SK-N-SH (cell line): Measurements from ENCODE around the gene SIGLEC6. TPM values are rescaled to one million over a fixed set of nuclear protein-coding genes. Genes with fewer than 3 reads are reported as not detected.

ENCODE experiments used
- CTCF ChIA-PET: fragments of 300-600, 350-600 bp; formaldehyde crosslinking; extraction: SDS; loops from one replicate; lab custom pipeline; 2021; lab: Yijun Ruan, JAX
- POLR2A ChIA-PET: fragments of 350-600 bp; sonication (Branson Sonifier 250); formaldehyde crosslinking; extraction: SDS; loops from one replicate; lab custom pipeline; 2020; ENCODE audit warnings: antibody characterized with exemption, inconsistent platforms; lab: Yijun Ruan, JAX
- DNase-seq: peaks from one replicate; pipeline ENCODE4 v3.0.0; 2012
- H2AFZ ChIP-seq: fragments of 200-600 bp; sonication (generic); 2 replicates; pipeline ENCODE4 v1.8.1; 2016; ENCODE audit warnings: antibody characterized with exemption, mild to moderate bottlenecking, low read depth
- H3F3A ChIP-seq: fragments of 200-600 bp; sonication (generic); replicated peaks from 2 replicates; pipeline ENCODE3; 2016; ENCODE audit warnings: antibody characterized with exemption, mild to moderate bottlenecking; ENCODE audit not compliant: insufficient read depth
- H3K27ac ChIP-seq, 2 experiments: fragments of 200-500 bp in 1 of 2; fragments of 200-600 bp in 1 of 2; sonication (Bioruptor generic) in 1 of 2; sonication (generic), shearing (Covaris generic) in 1 of 2; 2 replicates each; pipeline versions ENCODE4 v1.5.1 to v1.6.1; 2014 to 2016; ENCODE audit warnings: low read depth in 2 of 2, inconsistent platforms in 1 of 2, low read length in 1 of 2, mild to moderate bottlenecking in 1 of 2, mixed read lengths in 1 of 2
- H3K27me3 ChIP-seq: fragments of 200-600 bp; sonication (generic), shearing (Covaris generic); 2 replicates; pipeline ENCODE4 v1.6.1; 2016; ENCODE audit warnings: mixed run types; ENCODE audit not compliant: insufficient read depth
- H3K36me3 ChIP-seq, 2 experiments: fragments of 200-500 bp in 1 of 2; fragments of 200-600 bp in 1 of 2; sonication (Bioruptor generic) in 1 of 2; sonication (generic) in 1 of 2; replicated peaks in 1 of 2; 2 replicates each; pipeline versions ENCODE3 to v1.5.1; 2014 to 2016; ENCODE audit warnings: low read length in 1 of 2, mild to moderate bottlenecking in 1 of 2; ENCODE audit not compliant: insufficient read depth in 2 of 2, control insufficient read depth in 1 of 2
- H3K4me1 ChIP-seq, 2 experiments: fragments of 200-500 bp in 1 of 2; fragments of 200-600 bp in 1 of 2; sonication (Bioruptor generic) in 1 of 2; sonication (generic), shearing (Covaris generic) in 1 of 2; 2 replicates each; pipeline versions ENCODE4 v1.5.1 to v1.6.1; 2014 to 2016; ENCODE audit warnings: low read depth in 1 of 2, low read length in 1 of 2, mixed run types in 1 of 2; ENCODE audit not compliant: insufficient read depth in 2 of 2, control insufficient read depth in 1 of 2
- H3K4me2 ChIP-seq: fragments of 200-600 bp; sonication (generic), shearing (Covaris generic); 2 replicates; pipeline ENCODE4 v1.6.1; 2017; ENCODE audit warnings: mixed run types
- H3K4me3 ChIP-seq, 2 experiments: fragments of 200-500 bp in 1 of 2; fragments of 200-600 bp in 1 of 2; sonication (Bioruptor generic) in 1 of 2; sonication (generic), shearing (Covaris generic) in 1 of 2; 2 replicates each; pipeline versions ENCODE4 v1.5.1 to v1.8.1; 2014 to 2016; ENCODE audit warnings: low read depth in 2 of 2, inconsistent platforms in 1 of 2, low read length in 1 of 2, mild to moderate bottlenecking in 1 of 2, mixed read lengths in 1 of 2, moderate library complexity in 1 of 2
- H3K79me2 ChIP-seq: fragments of 200-600 bp; sonication (generic); 2 replicates; pipeline ENCODE4 v1.8.1; 2017; ENCODE audit warnings: mild to moderate bottlenecking; ENCODE audit not compliant: insufficient read depth
- H3K9ac ChIP-seq: fragments of 200-600 bp; sonication (generic); 2 replicates; pipeline ENCODE4 v1.6.1; 2017; ENCODE audit warnings: mixed run types
- H3K9me2 ChIP-seq: fragments of 200-600 bp; sonication (generic); 2 replicates; pipeline ENCODE4 v1.6.1; 2017; ENCODE audit warnings: mixed run types
- H3K9me3 ChIP-seq: fragments of 200-600 bp; sonication (generic); 2 replicates; pipeline ENCODE4 v1.6.1; 2017; ENCODE audit warnings: mixed run types, mild to moderate bottlenecking, moderate library complexity
- H4K20me1 ChIP-seq: fragments of 200-600 bp; sonication (generic); 2 replicates; pipeline ENCODE4 v1.6.1; 2017; ENCODE audit warnings: mild to moderate bottlenecking, mixed run types; ENCODE audit not compliant: insufficient read depth
- CHD2 ChIP-seq: fragments of 150-350 bp; IDR thresholded peaks from 2 replicates; pipeline ENCODE4 v1.6.1; 2018; ENCODE audit warnings: low read length; ENCODE audit not compliant: partially characterized antibody
- FOXM1 ChIP-seq: IDR thresholded peaks from 2 replicates; pipeline ENCODE4 v1.4.0; 2012; ENCODE audit warnings: low read depth, mild to moderate bottlenecking
- GATA2 ChIP-seq: sonication (generic); formaldehyde crosslinking; IDR thresholded peaks from 2 replicates; pipeline ENCODE4 v1.5.0; 2020; ENCODE audit warnings: mild to moderate bottlenecking, missing genetic modification reagents
- MEF2A ChIP-seq: IDR thresholded peaks from 2 replicates; pipeline ENCODE4 v1.4.0; 2012; ENCODE audit warnings: low read depth, borderline replicate concordance
- NFIC ChIP-seq: IDR thresholded peaks from 2 replicates; pipeline ENCODE4 v1.4.0; 2012; ENCODE audit warnings: borderline replicate concordance
- NRF1 ChIP-seq: IDR thresholded peaks from 2 replicates; pipeline ENCODE4 v1.6.1; 2012; ENCODE audit warnings: low read depth, mild to moderate bottlenecking, low read length
- RAD21 ChIP-seq: IDR thresholded peaks from 2 replicates; pipeline ENCODE4 v1.6.1; 2012; ENCODE audit warnings: mild to moderate bottlenecking, low read length
- REST ChIP-seq: IDR thresholded peaks from 2 replicates; pipeline ENCODE4 v1.6.1; 2012; ENCODE audit warnings: mild to moderate bottlenecking, low read depth, low read length, moderate library complexity
- RFX5 ChIP-seq: IDR thresholded peaks from 2 replicates; pipeline ENCODE4 v1.6.1; 2012; ENCODE audit warnings: mild to moderate bottlenecking, improper control_type of control experiment, low read length
- RXRA ChIP-seq: IDR thresholded peaks from 2 replicates; pipeline ENCODE4 v1.4.0; 2012; ENCODE audit warnings: low read depth, mild to moderate bottlenecking, borderline replicate concordance
- TEAD4 ChIP-seq: IDR thresholded peaks from 2 replicates; pipeline ENCODE4 v1.4.0; 2012; ENCODE audit warnings: mild to moderate bottlenecking, borderline replicate concordance; ENCODE audit not compliant: insufficient read depth
- WGBS: methylation state at CpG from one replicate; pipeline ENCODE4 v1.1.6; 2017; ENCODE audit warnings: low lambda C conversion rate; 5-methylcytosine and 5-hydroxymethylcytosine counted together
- polyA plus RNA-seq, 3 experiments: library from polyadenylated mRNA; depleted of rRNA; stranded (reverse); fragments of >200 nt; gene quantifications; 2 replicates each; pipeline ENCODE4 v1.2.3, GENCODE V29; 2012
- TF ChIP-seq, protein P1 (sequence below): IDR thresholded peaks from 2 replicates; pipeline ENCODE4; 2012
- TF ChIP-seq, protein P2 (sequence below): fragments of 150-350 bp; IDR thresholded peaks from 2 replicates; pipeline ENCODE4 v1.6.1; 2016; ENCODE audit warnings: mild to moderate bottlenecking, low read depth, low read length

Gene SIGLEC6
- polyA plus RNA-seq, 1 of the 3 experiments (the other 2 are of a cell fraction): not detected

- Histone ChIP-seq H3K36me3 (no peaks in the 10 kb centered on the region), H3K9me3 (no peaks in the 10 kb centered on the region), H3K27ac (no peak overlapping the region), H3K27me3 (peaks cover 5% of the 10 kb centered on the region), H3K79me2 (no peaks in the 10 kb centered on the region), H3K9ac (no peak overlapping the region), H3K9me2 (no peaks in the 10 kb centered on the region), H2AFZ (no peak overlapping the region), H4K20me1 (no peaks in the 10 kb centered on the region), H3K4me3 (no peak overlapping the region), H3F3A (no peaks in the 10 kb centered on the region), H3K4me1 (no peaks in the 10 kb centered on the region), H3K4me2 (no peak overlapping the region)
- CTCF ChIA-PET: interaction anchor here (1.2 to 3.2 kb wide), 2 partner anchors 9 to 133 kb away, joined by 3 to 10 read pairs; no protein-coding TSS in a partner anchor
- WGBS: 19% methylated on average over 7 of the region's 8 CpGs
- TF ChIP-seq MEF2A (no peak), RAD21 (no peak), GATA2 (no peak), NRF1 (no peak), RFX5 (no peak), RXRA (no peak), FOXM1 (no peak), CHD2 (no peak), NFIC (no peak), TEAD4 (no peak), REST (no peak)
- TF ChIP-seq, protein P1, sequence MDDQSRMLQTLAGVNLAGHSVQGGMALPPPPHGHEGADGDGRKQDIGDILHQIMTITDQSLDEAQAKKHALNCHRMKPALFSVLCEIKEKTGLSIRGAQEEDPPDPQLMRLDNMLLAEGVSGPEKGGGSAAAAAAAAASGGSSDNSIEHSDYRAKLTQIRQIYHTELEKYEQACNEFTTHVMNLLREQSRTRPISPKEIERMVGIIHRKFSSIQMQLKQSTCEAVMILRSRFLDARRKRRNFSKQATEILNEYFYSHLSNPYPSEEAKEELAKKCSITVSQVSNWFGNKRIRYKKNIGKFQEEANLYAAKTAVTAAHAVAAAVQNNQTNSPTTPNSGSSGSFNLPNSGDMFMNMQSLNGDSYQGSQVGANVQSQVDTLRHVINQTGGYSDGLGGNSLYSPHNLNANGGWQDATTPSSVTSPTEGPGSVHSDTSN: no peak
- TF ChIP-seq, protein P2, sequence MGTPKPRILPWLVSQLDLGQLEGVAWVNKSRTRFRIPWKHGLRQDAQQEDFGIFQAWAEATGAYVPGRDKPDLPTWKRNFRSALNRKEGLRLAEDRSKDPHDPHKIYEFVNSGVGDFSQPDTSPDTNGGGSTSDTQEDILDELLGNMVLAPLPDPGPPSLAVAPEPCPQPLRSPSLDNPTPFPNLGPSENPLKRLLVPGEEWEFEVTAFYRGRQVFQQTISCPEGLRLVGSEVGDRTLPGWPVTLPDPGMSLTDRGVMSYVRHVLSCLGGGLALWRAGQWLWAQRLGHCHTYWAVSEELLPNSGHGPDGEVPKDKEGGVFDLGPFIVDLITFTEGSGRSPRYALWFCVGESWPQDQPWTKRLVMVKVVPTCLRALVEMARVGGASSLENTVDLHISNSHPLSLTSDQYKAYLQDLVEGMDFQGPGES: no peak
- POLR2A ChIA-PET: no interaction called here
- DNase-seq: no peak
Observed at GRCh38 chr19:51524666-51525264, 6.7 kb downstream of the SIGLEC6 start.
